ENCODE data around the gene GLRA1.

DNA sequence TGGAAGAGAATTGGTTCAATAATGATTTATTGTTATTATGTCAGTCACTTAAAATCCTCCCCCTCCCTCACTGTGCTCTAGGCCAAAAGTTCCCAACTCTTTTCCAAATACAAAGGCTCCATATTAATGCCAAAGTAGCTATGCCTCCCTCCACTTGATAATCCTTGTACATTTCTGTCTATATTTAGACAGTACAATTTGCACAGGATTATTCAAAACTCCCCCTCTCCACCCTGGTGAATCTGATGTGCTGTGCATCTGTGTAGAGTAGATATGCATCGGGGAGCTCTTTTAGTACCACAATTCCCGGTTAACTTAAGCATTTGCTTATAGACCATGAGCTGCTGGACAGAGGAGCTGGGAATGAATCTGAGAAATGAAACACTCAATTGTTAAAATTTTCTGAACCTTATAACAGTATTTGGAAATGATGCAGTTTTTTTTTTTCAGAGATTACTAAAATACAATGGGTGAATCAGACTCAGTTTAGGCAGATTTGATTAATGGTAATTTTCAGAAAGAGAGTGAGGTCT is 27.6 kb downstream of the GLRA1 start:
- TF ChIP-seq, protein P1, sequence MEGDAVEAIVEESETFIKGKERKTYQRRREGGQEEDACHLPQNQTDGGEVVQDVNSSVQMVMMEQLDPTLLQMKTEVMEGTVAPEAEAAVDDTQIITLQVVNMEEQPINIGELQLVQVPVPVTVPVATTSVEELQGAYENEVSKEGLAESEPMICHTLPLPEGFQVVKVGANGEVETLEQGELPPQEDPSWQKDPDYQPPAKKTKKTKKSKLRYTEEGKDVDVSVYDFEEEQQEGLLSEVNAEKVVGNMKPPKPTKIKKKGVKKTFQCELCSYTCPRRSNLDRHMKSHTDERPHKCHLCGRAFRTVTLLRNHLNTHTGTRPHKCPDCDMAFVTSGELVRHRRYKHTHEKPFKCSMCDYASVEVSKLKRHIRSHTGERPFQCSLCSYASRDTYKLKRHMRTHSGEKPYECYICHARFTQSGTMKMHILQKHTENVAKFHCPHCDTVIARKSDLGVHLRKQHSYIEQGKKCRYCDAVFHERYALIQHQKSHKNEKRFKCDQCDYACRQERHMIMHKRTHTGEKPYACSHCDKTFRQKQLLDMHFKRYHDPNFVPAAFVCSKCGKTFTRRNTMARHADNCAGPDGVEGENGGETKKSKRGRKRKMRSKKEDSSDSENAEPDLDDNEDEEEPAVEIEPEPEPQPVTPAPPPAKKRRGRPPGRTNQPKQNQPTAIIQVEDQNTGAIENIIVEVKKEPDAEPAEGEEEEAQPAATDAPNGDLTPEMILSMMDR (IDR thresholded peaks at IDR 0.05; ENCODE audit: low read depth, low read length), result no peak
- TF ChIP-seq, protein P2, sequence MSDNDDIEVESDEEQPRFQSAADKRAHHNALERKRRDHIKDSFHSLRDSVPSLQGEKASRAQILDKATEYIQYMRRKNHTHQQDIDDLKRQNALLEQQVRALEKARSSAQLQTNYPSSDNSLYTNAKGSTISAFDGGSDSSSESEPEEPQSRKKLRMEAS (IDR thresholded peaks at IDR 0.05; ENCODE audit: low read depth, low read length), result no peak
- no peak for TF ChIP-seq POLR2A (IDR thresholded peaks at IDR 0.05; ENCODE audit: extremely low read depth, insufficient read length)
- TF ChIP-seq MYC (IDR thresholded peaks at IDR 0.05; ENCODE audit: low read depth, low read length), result no peak
